Duodenal mucosa (tissue), 2 donors: ENCODE data around the gene PPIL4.

Experiments
- H3K27ac ChIP-seq: one replicate; pipeline ENCODE4 v1.7.0; 2013; ENCODE audit warnings: low read depth, low read length
- H3K27me3 ChIP-seq, 2 donors: one replicate each; pipeline ENCODE4 v1.7.0; 2013; ENCODE audit warnings: low read length in 2 of 2, control low read depth in 1 of 2; ENCODE audit not compliant: insufficient read depth in 2 of 2, control insufficient read depth in 1 of 2
- H3K36me3 ChIP-seq, 2 donors: one replicate each; pipeline ENCODE4 v1.7.0; 2013; ENCODE audit warnings: low read length in 2 of 2, control low read depth in 1 of 2; ENCODE audit not compliant: insufficient read depth in 2 of 2, control insufficient read depth in 1 of 2
- H3K4me1 ChIP-seq, 2 donors: one replicate each; pipeline ENCODE4 v1.7.0; 2013; ENCODE audit warnings: low read length in 2 of 2, control low read depth in 1 of 2; ENCODE audit not compliant: insufficient read depth in 2 of 2, control insufficient read depth in 1 of 2
- H3K4me3 ChIP-seq, 2 donors: one replicate each; pipeline ENCODE4 v1.7.0; 2013; ENCODE audit warnings: low read length in 2 of 2, low read depth in 1 of 2
- H3K9ac ChIP-seq, 2 donors: one replicate each; pipeline ENCODE4 v1.7.0; 2013; ENCODE audit warnings: low read length in 2 of 2, low read depth in 1 of 2
- H3K9me3 ChIP-seq, 2 donors: one replicate each; pipeline ENCODE4 v1.7.0; 2013; ENCODE audit warnings: low read length in 2 of 2, control low read depth in 1 of 2; ENCODE audit not compliant: control insufficient read depth in 1 of 2

The PPIL4 gene

DNA sequence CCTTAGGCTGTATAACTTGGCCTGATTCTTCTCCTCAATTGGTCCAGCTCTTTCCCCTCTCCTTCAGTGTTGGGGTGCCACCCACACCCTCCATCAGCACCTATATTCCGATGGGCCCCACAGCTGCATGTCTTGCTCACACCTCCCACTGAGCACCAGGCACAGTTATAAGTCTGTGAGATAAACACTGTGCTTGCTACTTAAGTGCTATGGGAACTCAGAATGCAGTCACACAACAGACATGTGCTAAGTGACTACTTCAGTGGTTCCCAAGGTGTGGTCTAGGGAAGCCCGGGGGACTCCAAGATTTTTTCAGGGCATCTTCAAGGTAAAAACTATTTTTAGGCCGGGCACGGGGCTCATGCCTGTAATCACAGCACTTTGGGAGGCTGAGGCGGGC lies 68.3 kb downstream of the PPIL4 start:
- peaks cover 28 to 33% of the 10 kb centered on the region in 2 donors for H3K4me1 ChIP-seq
- H3K9me3 ChIP-seq: no peaks in the 10 kb centered on the region
- H3K27ac ChIP-seq: no peak overlapping the region
- no peaks in the 10 kb centered on the region for H3K27me3 ChIP-seq
- H3K9ac ChIP-seq: no peak overlapping the region
- H3K36me3 ChIP-seq: no peaks in the 10 kb centered on the region
- no peak overlapping the region for H3K4me3 ChIP-seq

DNA sequence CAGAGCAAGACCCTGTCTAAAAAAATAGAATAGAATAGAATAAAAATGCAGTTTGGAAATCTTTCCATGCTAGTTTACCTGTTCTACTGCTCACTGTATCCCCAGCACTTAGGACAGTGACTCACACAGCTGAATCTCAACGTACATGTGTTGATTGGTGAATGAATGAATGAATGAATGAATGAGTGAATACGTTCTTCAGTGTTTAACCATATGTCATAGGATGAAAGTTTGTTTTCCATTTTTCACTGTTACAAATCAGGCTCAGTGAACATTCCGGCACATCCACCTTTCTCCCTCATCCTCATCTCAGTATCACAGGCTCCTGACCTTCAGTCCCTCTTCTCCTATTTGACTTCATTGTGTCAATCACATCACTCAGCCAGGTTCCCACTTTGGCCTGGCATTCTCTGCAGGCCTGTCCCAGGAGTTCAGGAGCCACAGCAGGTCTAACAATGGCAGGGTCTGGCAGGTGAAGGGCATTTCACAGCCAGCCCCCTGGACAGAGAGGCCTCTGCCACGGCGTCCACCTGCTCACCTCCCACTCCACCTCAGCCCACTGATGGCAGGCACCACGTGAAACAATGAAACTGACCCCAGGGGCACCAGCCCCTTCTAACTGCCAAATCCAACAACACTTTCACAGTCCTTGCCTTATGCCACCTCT lies 68.9 kb downstream of the PPIL4 start:
- H3K36me3 ChIP-seq: no peaks in the 10 kb centered on the region
- H3K4me1 ChIP-seq: peaks cover 31 to 37% of the 10 kb centered on the region in 2 donors
- H3K9ac ChIP-seq: no peak overlapping the region
- H3K4me3 ChIP-seq: no peak overlapping the region
- H3K9me3 ChIP-seq: no peaks in the 10 kb centered on the region
- no peaks in the 10 kb centered on the region for H3K27me3 ChIP-seq
- no peak overlapping the region for H3K27ac ChIP-seq

DNA sequence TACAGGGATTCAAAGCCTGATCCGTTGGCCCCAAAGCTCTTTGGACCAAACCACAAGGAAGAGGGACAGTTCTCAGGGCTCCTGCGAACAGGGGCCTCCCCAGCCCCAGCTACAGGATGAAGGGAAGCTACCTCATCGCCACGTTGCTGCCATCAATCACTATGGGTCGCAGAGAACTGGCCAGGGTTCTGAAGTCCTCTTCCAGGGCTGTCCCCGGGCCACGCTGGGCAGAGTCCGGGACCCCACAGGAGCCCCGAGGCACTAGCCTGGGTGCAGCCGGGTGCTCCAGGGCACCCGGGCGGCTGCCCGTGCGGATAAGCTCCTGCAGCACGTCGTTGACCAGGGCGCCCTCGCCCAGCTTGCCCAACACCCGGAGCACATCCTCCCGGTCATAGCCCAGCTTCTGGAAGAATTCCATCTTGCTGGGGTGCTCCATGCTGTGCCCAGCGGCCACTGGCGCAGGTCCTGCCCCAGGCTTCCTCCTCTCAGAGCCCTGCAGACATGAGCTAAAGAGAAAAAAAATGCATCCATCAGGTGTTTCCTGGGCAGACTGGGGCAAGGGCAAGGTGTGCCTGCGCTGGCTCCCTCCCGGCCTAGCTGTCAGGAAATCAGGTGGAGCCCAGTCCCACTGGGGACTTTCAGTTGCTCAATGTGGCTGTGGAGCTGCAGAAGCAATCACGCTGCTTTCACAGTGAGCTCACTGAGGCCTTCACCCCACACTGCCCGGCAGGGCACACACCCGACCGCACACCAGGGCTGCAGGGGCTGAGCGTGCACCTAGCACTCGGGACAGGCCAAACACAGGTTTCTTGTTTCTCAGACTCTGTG lies 71.5 kb downstream of the PPIL4 start:
- H3K27ac ChIP-seq: no peak overlapping the region
- no peaks in the 10 kb centered on the region for H3K27me3 ChIP-seq
- no peak overlapping the region for H3K4me3 ChIP-seq
- H3K4me1 ChIP-seq: peaks cover 26 to 30% of the 10 kb centered on the region in 2 donors
- peaks cover 3% of the 10 kb centered on the region in 2 donors for H3K36me3 ChIP-seq
- no peaks in the 10 kb centered on the region for H3K9me3 ChIP-seq
- H3K9ac ChIP-seq: peak overlapping the region; percentile 11 to 15

DNA sequence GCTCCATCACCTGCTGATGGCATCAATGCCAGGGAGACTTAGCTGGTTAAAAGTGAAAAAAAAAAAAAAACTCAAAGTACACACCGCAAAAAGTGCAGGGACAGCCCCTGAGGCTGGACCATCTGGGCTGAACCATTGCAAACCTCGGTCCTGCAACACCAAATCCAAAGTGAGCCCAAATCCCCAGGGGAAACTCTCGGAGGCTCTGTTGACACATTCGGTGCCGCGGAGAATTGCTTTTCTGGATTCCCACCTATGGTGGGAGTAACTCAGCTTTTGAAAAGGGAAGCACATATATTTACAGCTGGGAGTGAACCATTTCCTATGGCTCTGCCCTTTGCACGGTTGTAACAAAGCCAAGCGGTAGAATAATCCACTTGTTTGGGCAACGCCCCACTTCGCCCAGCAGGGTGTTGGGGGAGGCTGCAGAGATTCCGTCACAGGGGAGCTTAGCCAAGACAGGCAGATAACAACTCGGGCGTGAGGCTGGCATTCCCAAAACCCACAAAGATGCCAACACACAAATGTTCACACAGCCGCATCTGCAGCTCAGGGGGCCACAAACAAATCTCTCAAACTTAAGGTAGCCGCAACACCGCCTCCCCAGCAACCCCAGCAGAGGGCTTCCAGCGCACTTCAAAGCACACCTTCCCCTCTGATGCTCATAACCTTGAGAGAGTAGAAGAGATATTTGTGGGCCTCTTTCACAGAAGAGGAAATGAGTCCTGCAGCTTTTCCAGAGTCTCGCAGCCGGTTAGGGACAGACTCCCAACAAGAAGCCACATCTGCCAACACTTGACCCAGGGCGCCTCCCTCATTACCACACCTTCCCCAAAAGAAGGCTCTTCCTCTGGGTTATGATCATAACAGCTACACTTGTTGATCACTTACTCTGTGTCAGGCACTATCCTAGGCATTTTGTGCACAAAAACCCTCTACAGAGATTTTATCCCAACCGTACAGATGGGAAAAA lies 72.5 kb downstream of the PPIL4 start:
- Histone ChIP-seq H3K4me1 (peaks cover 26 to 30% of the 10 kb centered on the region in 2 donors), H3K27me3 (no peaks in the 10 kb centered on the region), H3K27ac (peak overlapping the region; percentile 14)

DNA sequence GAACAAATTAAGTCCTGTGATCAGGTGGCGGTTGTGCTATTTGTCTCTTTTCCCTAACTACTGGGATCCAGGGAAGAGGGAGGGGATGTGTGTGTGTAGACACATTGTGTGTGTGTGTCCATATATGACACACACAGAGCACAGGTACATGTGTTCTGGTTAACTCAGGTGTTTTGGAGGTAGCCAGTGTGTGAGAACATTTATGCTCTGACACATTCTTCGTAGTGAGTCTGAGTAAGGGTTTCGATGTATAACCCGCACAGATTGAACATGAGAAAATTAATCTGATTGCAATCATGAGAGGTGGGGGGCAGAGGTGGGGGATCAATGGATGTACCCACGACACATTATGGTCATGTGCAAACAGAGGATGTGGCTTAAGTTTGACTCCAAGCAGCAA lies 73.6 kb downstream of the PPIL4 start:
- H3K27me3 ChIP-seq: no peaks in the 10 kb centered on the region
- H3K9me3 ChIP-seq: no peaks in the 10 kb centered on the region
- no peak overlapping the region for H3K9ac ChIP-seq
- H3K36me3 ChIP-seq: peaks cover 3% of the 10 kb centered on the region in 2 donors
- peaks cover 26 to 30% of the 10 kb centered on the region in 2 donors for H3K4me1 ChIP-seq
- H3K4me3 ChIP-seq: no peak overlapping the region
- no peak overlapping the region for H3K27ac ChIP-seq

More for the DNA sequence above, 72.5 kb downstream of the PPIL4 start:
- Histone ChIP-seq H3K36me3 (peaks cover 3% of the 10 kb centered on the region in 2 donors), H3K9me3 (no peaks in the 10 kb centered on the region), H3K4me3 (peak overlapping the region; percentile 50 to 51), H3K9ac (peak overlapping the region; percentile 11 to 43)

DNA sequence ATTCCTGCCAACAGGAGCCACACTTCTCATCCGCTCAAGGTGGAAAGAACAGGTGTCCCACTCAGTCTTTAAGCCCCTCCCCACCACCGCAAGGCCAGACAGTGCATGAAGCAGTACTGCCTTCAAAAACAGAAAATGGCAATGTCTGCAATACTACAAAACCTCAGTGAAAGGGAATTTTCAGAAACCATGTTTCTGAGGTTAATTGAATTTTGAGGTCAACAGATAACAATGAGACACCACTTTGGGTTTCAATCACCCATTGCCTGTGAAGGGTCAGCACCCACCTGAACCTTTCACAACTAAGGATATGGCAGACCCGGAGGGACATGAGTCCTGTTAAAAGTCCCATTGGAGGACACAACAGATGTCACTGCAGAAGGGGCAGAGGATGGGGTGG lies 74.0 kb downstream of the PPIL4 start:
- no peak overlapping the region for H3K9ac ChIP-seq
- H3K9me3 ChIP-seq: no peaks in the 10 kb centered on the region
- H3K27ac ChIP-seq: no peak overlapping the region
- no peak overlapping the region for H3K4me3 ChIP-seq
- H3K4me1 ChIP-seq: peaks cover 26 to 30% of the 10 kb centered on the region in 2 donors
- H3K27me3 ChIP-seq: no peaks in the 10 kb centered on the region
- H3K36me3 ChIP-seq: peaks cover 3% of the 10 kb centered on the region in 2 donors

DNA sequence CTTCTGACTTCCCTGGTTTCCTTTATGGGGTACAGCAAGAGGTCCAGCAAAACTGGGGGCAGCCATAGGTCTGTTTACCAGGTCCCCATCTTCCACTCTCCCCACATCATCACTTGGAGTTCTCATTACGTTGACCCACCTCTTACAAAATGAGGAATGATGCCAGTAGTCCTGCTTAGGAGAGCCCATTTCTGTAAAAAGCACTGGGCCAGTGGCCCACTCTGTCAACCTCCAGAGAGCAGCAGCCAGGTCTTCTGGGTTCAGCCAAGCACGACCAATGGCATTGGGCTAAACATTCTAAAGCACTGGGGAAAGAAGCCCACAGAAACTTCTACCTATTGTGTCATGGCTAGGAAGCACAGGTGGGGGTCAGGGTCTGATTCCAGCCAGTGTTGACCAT lies 74.9 kb downstream of the PPIL4 start:
- Histone ChIP-seq H3K27ac (no peak overlapping the region), H3K36me3 (peaks cover 3% of the 10 kb centered on the region in 2 donors), H3K9me3 (no peaks in the 10 kb centered on the region), H3K4me3 (no peak overlapping the region), H3K9ac (no peak overlapping the region), H3K27me3 (no peaks in the 10 kb centered on the region), H3K4me1 (peaks cover 26 to 30% of the 10 kb centered on the region in 2 donors)

DNA sequence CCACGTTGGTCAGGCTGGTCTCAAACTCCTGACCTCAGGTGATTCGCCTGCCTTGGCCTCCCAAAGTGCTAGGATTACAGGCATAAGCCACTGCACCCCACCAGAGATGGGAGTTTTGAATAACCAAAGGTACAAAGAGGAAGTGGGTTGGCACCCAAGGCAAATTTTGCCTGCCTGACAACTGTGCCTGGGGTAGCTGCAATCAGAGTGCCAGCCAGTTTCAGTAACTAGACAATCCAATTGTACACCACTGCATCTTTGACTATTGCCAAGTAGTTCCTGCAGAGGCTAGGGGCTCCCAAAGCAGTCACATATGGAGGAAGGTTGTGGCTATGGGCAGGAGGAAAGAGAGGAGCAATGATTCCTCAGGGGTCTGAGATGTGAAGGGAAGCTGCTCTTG lies 77.7 kb downstream of the PPIL4 start:
- no peak overlapping the region for H3K27ac ChIP-seq
- no peaks in the 10 kb centered on the region for H3K9me3 ChIP-seq
- H3K36me3 ChIP-seq: peaks cover 3 to 5% of the 10 kb centered on the region in 2 donors
- H3K4me3 ChIP-seq: peak overlapping the region in 1 of 2 donors; percentile 2
- no peak overlapping the region for H3K9ac ChIP-seq
- H3K27me3 ChIP-seq: no peaks in the 10 kb centered on the region
- peaks cover 11 to 12% of the 10 kb centered on the region in 2 donors for H3K4me1 ChIP-seq

DNA sequence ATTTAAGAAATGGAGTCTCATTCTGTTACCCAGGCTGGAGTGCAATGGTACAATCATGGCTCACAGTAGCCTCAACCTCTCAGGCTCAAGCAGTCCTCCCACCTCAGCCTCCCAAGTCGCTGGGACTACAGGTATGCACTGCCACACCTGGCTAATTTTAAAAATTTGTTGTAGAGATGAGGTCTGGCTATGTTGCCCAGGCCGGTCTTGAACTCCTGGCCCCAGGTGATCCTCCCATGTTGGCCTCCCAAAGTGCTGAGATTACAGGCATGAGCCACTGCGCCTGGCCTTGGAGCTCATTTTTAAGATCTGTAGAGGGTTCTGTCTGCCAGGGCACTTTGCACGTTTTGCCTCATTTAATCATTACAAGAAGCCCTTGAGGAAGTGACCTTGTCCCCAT lies 78.6 kb downstream of the PPIL4 start:
- no peak overlapping the region for H3K27ac ChIP-seq
- H3K36me3 ChIP-seq: peaks cover 3 to 5% of the 10 kb centered on the region in 2 donors
- H3K9ac ChIP-seq: no peak overlapping the region
- H3K4me1 ChIP-seq: peaks cover 3 to 4% of the 10 kb centered on the region in 2 donors
- H3K9me3 ChIP-seq: no peaks in the 10 kb centered on the region
- no peak overlapping the region for H3K4me3 ChIP-seq
- H3K27me3 ChIP-seq: no peaks in the 10 kb centered on the region
